Measurements from ENCODE around the gene ARHGAP29.

ARHGAP29 gene

DNA sequence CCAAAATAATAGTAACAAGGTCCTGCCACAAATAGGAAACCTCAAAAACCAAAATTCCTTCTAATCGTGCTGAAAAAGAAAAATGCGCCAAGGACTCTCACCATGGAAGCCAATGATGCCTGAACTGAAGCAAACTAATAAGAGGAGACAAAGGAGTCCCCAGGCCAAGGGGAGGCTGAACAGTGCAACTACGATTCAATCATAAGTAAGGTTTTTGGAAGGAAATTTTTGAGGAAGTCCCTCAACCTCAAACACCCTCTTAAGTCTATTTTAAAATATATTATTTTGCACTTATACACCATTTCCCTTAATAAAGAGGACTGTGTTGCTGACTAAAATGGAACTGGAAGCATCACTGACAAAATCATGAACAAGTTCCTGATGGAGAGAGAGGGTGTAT is 1.7 kb upstream of the ARHGAP29 start:
- H3K27me3 ChIP-seq (replicated peaks) = no peaks in the 10 kb centered on the region
- in situ Hi-C loops (cut with HindIII; ENCODE audit: low pct_ligation_motif_present, low sequenced_read_pairs) = loop anchor here (25.0 kb wide), 1 partner anchor 98 kb away; no protein-coding TSS in a partner anchor
- H3K4me3 ChIP-seq (ENCODE audit: low read depth, low read length) = no peak overlapping the region

DNA sequence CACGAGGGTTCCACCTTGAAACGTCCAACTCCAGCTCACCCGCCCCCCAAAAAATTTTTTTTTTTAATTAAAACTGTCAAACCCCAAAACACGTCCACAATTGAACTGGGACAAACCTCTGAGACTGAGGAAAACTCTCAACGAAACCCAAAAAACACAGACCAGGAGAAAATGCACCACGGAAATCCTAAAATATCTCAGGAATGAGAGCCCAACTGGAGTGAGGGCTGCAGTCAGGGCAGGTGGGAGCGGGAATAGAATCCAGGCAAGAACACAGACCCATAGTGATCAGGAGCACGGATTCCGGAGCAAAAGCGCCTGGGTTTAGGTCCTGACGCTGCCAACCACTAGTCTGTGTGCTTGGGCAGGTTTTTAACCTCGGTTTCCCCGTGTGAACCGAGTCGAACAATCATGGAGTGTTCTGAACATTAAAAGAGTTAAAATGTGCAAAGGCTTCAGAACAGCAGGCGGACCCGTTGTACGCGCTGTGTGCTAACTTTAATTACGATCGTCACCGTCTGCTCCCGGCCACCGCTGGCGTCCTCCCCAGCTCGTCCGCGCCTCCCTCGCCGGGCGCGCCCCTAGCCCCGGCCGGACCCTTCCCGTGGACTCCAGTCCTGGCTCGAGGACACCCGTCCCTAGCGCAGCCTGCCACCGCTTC is 624 bp downstream of the ARHGAP29 start:
- TF ChIP-seq, protein P1, sequence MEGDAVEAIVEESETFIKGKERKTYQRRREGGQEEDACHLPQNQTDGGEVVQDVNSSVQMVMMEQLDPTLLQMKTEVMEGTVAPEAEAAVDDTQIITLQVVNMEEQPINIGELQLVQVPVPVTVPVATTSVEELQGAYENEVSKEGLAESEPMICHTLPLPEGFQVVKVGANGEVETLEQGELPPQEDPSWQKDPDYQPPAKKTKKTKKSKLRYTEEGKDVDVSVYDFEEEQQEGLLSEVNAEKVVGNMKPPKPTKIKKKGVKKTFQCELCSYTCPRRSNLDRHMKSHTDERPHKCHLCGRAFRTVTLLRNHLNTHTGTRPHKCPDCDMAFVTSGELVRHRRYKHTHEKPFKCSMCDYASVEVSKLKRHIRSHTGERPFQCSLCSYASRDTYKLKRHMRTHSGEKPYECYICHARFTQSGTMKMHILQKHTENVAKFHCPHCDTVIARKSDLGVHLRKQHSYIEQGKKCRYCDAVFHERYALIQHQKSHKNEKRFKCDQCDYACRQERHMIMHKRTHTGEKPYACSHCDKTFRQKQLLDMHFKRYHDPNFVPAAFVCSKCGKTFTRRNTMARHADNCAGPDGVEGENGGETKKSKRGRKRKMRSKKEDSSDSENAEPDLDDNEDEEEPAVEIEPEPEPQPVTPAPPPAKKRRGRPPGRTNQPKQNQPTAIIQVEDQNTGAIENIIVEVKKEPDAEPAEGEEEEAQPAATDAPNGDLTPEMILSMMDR (IDR thresholded peaks at IDR 0.05; ENCODE audit: low read depth, low read length, missing control alignments) = peak; percentile 51
- Histone ChIP-seq H3K4me3 (ENCODE audit: low read depth, low read length) (peak overlapping the region; percentile 89), H3K27ac (peak overlapping the region; percentile 78), H3K27me3 (replicated peaks) (no peaks in the 10 kb centered on the region), H3K36me3 (replicated peaks) (no peaks in the 10 kb centered on the region)
- DNase-seq = no peak
- in situ Hi-C loops (cut with HindIII; ENCODE audit: low pct_ligation_motif_present, low sequenced_read_pairs) = loop anchor here (25.0 kb wide), 1 partner anchor 101 kb away; no protein-coding TSS in a partner anchor

More for the DNA sequence above, 1.7 kb upstream of the ARHGAP29 start:
- no peak for DNase-seq
- no peak overlapping the region for H3K27ac ChIP-seq
- no peaks in the 10 kb centered on the region for H3K36me3 ChIP-seq (replicated peaks)
- TF ChIP-seq, protein P1 (IDR thresholded peaks at IDR 0.05; ENCODE audit: low read depth, low read length, missing control alignments) = no peak

DNA sequence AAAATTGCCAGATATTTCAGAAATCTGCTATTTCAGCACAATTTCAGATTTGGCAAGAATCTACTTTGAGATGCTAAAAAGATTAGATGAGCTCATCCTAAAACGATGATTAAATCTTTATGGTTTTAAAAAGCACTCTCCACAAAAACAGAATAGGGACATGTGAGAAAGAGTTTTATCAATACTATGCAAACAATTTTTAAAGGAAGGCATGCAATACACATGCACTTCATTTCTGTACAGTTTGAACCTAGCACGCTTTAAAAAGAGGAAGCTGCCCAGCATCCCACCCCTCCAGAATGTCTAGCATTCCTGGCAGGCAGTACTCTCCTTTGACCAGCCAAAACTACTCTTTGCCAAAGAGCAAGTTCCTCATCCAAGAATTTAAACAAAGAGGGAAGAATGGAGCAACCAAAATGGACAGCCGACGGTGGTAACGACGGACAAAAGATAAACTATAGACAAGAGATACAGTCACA is 1.3 kb downstream of the ARHGAP29 start:
- no peaks in the 10 kb centered on the region for H3K36me3 ChIP-seq (replicated peaks)
- peak overlapping the region; percentile 78 for H3K27ac ChIP-seq
- DNase-seq = no peak
- TF ChIP-seq, protein P1 (IDR thresholded peaks at IDR 0.05; ENCODE audit: low read depth, low read length, missing control alignments) = no peak
- in situ Hi-C loops (cut with HindIII; ENCODE audit: low pct_ligation_motif_present, low sequenced_read_pairs) = loop anchor here (25.0 kb wide), 1 partner anchor 101 kb away; no protein-coding TSS in a partner anchor
- H3K4me3 ChIP-seq (ENCODE audit: low read depth, low read length) = peak overlapping the region; percentile 89
- H3K27me3 ChIP-seq (replicated peaks) = no peaks in the 10 kb centered on the region

DNA sequence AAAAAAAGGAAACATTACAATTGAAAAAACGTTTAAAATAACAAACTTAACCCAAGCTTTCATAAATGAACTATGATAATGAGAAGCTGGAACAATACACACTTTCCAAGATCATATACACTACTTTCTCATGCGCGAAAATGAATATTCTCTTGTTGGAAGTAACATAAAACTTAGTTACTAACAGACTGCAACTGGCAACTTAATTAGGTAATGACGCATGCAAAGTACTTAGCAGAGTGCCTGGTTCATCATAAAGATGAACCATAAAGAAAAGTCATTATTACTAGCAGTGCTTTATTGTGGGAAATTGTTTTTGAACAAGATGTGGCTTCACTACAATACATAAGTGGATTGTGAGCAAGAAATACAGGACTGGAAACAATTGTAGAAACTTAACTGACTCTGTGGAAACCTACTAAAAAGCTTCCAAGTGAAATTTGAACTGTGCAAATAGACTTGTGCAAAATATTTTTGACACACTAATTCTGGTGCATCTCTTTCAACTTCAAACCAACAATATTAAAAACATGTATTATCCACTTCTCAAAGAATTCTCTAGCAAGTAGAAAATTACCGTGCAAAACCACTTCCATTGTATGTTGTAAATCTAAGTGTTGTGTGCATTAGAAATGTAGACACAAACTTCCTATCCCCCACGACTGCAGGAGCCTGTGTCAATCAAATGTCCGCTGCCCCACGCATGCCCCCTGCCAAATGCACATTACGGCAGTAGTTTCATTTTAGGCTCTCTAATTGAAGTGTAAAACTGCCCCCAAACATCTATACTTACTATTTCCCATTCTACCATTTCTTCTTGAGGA is 2.0 kb downstream of the ARHGAP29 start:
- DNase-seq = no peak
- in situ Hi-C loops (cut with HindIII; ENCODE audit: low pct_ligation_motif_present, low sequenced_read_pairs) = loop anchor here (25.0 kb wide), 1 partner anchor 102 kb away; no protein-coding TSS in a partner anchor
- peak overlapping the region; percentile 78 for H3K27ac ChIP-seq

DNA sequence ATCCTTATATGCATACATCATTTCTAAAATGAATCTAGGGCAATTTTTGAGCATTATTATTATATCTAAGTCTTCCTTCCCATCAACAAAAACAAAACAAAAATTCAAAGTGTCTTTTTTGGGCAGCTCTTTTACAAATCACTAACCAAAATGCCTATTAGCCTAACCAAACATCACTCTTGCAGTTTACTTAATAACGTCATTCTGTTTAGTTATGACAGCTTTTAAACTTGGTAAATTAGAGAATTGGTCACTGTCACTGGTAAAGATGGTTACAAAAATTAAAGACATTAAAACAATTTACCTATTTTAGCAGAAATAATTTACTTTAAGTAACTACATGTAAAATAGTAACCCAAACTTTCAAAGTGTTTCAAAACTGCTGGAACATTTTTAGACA is 2.8 kb downstream of the ARHGAP29 start:
- peak overlapping the region; percentile 89 for H3K4me3 ChIP-seq (ENCODE audit: low read depth, low read length)
- DNase-seq = no peak
- no peaks in the 10 kb centered on the region for H3K27me3 ChIP-seq (replicated peaks)
- H3K36me3 ChIP-seq (replicated peaks) = no peaks in the 10 kb centered on the region
- in situ Hi-C loops (cut with HindIII; ENCODE audit: low pct_ligation_motif_present, low sequenced_read_pairs) = loop anchor here (25.0 kb wide), 1 partner anchor 103 kb away; no protein-coding TSS in a partner anchor
- peak overlapping the region; percentile 78 for H3K27ac ChIP-seq
- TF ChIP-seq, protein P1 (IDR thresholded peaks at IDR 0.05; ENCODE audit: low read depth, low read length, missing control alignments) = no peak

More for the DNA sequence above, 2.0 kb downstream of the ARHGAP29 start:
- no peaks in the 10 kb centered on the region for H3K27me3 ChIP-seq (replicated peaks)
- no peaks in the 10 kb centered on the region for H3K36me3 ChIP-seq (replicated peaks)
- TF ChIP-seq, protein P1 (IDR thresholded peaks at IDR 0.05; ENCODE audit: low read depth, low read length, missing control alignments) = no peak
- H3K4me3 ChIP-seq (ENCODE audit: low read depth, low read length) = peak overlapping the region; percentile 89
